ENCODE data around the gene SLC25A38.

SLC25A38 gene

DNA sequence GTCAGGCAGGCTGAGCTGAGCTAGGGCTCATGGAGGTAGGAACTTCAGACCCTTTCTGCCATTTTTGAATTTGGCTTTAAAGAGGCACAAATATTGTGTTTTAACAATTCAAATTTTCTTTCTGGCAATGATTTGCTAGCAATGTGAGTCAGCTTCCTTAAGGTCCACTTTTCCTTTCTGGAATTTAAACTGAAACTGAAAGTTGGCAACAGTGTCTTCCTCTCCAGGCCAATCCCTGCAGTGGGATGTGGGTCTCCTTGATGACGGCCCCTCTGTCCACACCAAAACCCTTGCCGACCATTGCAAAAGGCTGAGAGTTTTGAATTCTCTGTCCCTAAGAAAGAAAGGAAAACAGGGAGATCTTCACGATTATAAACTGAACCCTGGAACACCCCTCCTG lies 50.5 kb downstream of the SLC25A38 start:
- peak; percentile 53 for DNase-seq (ENCODE audit: low spot score)

- DNase-seq (ENCODE audit: low spot score): peak; percentile 41
Measured at GRCh38 chr3:39434574-39434973, 51.4 kb downstream of the SLC25A38 start.

DNA sequence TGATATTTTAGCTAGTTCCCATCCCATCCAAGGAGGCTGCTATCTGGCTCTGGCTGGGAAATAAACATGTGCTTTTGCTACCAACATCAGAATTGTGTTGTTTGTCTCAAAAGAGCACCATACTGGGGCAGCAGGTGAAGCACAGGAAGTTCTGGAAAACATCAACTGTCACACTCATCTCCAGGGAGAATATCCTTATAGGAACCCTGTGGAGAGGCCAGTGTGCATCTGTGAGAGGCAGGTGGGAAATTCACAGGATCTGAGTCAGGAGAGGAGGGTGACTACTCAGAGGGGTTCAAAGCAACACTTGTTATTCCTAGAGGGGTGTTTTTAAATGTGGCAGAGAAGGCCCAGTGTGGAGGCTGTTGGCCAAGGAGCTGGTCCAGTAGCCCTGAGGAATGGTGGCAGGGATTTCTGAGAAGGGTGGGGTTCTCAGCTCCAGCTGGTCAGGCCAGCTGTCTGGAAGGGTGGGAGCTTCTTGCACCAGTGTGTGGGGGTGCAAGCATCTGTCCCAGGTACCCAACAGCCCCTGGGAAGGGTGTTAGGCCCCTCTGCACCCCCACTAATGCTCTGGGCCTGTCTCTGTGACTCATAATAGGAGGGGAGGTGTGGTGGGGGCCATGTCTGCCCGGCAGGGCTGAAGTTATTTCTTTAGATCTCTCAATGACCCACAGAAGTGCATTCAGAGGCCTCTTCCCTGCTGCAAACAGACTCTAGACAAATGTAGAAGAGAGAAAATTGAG lies 52.0 kb downstream of the SLC25A38 start:
- DNase-seq (ENCODE audit: low spot score): no peak

DNA sequence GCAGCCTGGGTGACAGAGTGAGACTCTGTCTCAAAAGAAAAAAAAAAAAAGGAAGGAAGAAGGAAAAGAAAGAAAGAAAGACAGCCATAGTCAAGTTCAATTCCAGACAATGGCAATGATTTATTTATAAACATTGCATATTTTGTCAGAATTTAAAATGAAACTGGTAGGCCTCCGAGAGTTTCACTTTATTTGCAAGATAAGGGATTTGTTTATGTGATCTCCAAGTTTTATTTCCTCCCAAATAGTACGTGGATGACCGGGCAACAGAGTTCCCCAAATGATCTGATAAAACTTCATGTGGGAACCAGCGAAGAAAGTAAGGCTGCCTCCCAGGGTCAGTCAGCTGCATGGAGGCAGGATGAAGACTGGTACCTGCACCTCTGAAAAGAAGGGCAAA lies 55.7 kb downstream of the SLC25A38 start:
- DNase-seq (ENCODE audit: low spot score): no peak

GRCh38 chr3:39440316-39440715 lies 57.1 kb downstream of the SLC25A38 start:
- DNase-seq (ENCODE audit: low spot score): no peak

GRCh38 chr3:39443530-39443929 lies 60.4 kb downstream of the SLC25A38 start:
- no peak for DNase-seq (ENCODE audit: low spot score)

DNA sequence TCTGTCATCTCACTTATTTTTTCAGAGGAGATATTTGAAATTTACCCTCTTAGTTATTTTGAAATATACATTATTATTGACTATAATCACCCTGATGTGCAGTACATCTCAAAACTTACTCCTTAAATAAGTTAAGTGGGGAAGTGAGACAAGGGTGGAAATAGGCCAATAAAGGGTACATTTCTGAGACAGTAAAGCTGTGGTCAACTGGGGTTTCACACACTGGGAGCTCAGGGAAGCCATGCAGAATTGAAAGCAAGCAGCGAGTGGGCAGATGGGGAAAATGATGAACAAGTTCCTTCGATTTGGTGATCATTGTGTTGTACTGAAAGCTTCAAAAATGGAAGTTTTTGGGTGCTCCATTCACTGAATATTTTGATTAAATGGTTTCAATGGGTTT lies 62.8 kb downstream of the SLC25A38 start:
- DNase-seq (ENCODE audit: low spot score): no peak

GRCh38 chr3:39446444-39446843 lies 63.3 kb downstream of the SLC25A38 start:
- no peak for DNase-seq (ENCODE audit: low spot score)
